Measurements from ENCODE around the gene C10orf71. TPM values are rescaled to one million over a fixed set of nuclear protein-coding genes. Genes with fewer than 3 reads are reported as not detected.

C10orf71 gene
- total RNA-seq, 1 experiment from 2014 or later = not detected

DNA sequence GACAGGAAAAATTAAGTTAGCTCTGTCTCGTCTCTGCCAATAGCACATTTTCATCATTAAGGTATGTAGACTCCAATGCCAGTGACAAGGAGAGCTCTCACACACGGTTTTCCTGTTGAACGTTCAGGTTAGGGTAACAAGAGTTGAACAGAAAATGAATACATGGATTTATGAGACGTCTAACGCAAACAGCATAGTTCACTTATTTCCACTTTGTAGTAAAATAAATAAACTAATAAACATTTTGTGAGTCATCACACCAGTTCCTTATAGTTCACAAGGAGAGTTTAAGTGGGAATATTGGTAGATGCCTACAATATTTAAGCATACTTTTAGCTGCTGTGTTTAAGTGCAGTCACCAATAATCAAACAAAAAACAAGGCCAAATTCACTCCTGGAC, 75.8 kb downstream of the C10orf71 start:
- intact Hi-C loops (cut with micrococcal nuclease; ENCODE audit: unreplicated experiment) = no loop called here
- no peaks in the 10 kb centered on the region for H3K9me3 ChIP-seq
- no peak overlapping the region for H3K27ac Mint-ChIP-seq (ENCODE audit: unreplicated experiment)
- peaks cover 1% of the 10 kb centered on the region; the same call in 1 of the 2 replicates for H3K27me3 ChIP-seq (replicated peaks; ENCODE audit: control insufficient read depth, insufficient read depth, low read length)
- H3K27me3 Mint-ChIP-seq (ENCODE audit: insufficient read depth, unreplicated experiment) = peaks cover 33% of the 10 kb centered on the region
- H3K4me3 Mint-ChIP-seq (ENCODE audit: unreplicated experiment) = no peak overlapping the region
- DNase-seq = no peak
- H3K4me1 Mint-ChIP-seq (ENCODE audit: low read depth, unreplicated experiment) = no peaks in the 10 kb centered on the region
- H3K36me3 Mint-ChIP-seq (ENCODE audit: insufficient read depth, unreplicated experiment) = no peaks in the 10 kb centered on the region
- TF ChIP-seq, protein P1, sequence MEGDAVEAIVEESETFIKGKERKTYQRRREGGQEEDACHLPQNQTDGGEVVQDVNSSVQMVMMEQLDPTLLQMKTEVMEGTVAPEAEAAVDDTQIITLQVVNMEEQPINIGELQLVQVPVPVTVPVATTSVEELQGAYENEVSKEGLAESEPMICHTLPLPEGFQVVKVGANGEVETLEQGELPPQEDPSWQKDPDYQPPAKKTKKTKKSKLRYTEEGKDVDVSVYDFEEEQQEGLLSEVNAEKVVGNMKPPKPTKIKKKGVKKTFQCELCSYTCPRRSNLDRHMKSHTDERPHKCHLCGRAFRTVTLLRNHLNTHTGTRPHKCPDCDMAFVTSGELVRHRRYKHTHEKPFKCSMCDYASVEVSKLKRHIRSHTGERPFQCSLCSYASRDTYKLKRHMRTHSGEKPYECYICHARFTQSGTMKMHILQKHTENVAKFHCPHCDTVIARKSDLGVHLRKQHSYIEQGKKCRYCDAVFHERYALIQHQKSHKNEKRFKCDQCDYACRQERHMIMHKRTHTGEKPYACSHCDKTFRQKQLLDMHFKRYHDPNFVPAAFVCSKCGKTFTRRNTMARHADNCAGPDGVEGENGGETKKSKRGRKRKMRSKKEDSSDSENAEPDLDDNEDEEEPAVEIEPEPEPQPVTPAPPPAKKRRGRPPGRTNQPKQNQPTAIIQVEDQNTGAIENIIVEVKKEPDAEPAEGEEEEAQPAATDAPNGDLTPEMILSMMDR (IDR thresholded peaks at IDR 0.05; ENCODE audit: insufficient read depth in 1 of 2, low read depth in 1 of 2, low read length in 1 of 2, severe bottlenecking in 1 of 2, unreplicated experiment in 1 of 2) = no peak
- BruUV-seq (replicated peaks) = no TSS peak
- no peaks in the 10 kb centered on the region for H3K36me3 ChIP-seq (ENCODE audit: control insufficient read depth, insufficient read depth, low read length)
- CTCF ChIA-PET = no interaction called here
- H3K9me3 Mint-ChIP-seq (ENCODE audit: unreplicated experiment) = no peaks in the 10 kb centered on the region
- POLR2A ChIA-PET = no interaction called here
- H3K4me1 ChIP-seq = no peaks in the 10 kb centered on the region
- no peak overlapping the region for H3K4me3 ChIP-seq (ENCODE audit: low read depth, low read length)

DNA sequence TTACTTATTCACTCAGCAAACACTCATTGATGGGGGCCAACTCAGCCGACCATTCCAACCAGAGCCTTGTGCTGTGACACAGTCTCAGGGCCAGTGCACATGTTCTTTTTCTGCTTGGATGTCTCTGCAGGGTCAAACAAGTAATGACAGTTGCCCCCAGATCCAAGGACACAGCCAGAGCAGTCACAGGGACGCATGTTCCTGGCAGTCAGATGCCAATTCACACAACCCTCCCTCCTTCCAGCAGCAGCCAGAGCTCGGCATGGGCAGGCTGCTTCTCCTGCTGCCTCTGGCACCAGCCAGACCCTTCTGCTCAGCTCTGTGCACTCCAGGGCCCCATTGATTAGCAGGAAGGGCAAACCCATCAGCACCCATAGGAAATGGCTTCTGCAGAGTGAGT, 76.6 kb downstream of the C10orf71 start:
- intact Hi-C loops (cut with micrococcal nuclease; ENCODE audit: unreplicated experiment) = no loop called here
- Histone ChIP-seq H3K9me3 (no peaks in the 10 kb centered on the region), H3K4me3 (ENCODE audit: low read depth, low read length) (no peak overlapping the region), H3K4me1 (no peaks in the 10 kb centered on the region), H3K36me3 (ENCODE audit: control insufficient read depth, insufficient read depth, low read length) (no peaks in the 10 kb centered on the region), H3K27me3 (replicated peaks; ENCODE audit: control insufficient read depth, insufficient read depth, low read length) (peaks cover 1% of the 10 kb centered on the region; the same call in 1 of the 2 replicates)
- H3K9me3 Mint-ChIP-seq (ENCODE audit: unreplicated experiment) = no peaks in the 10 kb centered on the region
- ChIA-PET POLR2A (no interaction called here), CTCF (no interaction called here)
- DNase-seq = no peak
- no TSS peak for BruUV-seq (replicated peaks)
- peaks cover 31% of the 10 kb centered on the region for H3K27me3 Mint-ChIP-seq (ENCODE audit: insufficient read depth, unreplicated experiment)
- no peak overlapping the region for H3K4me3 Mint-ChIP-seq (ENCODE audit: unreplicated experiment)
- TF ChIP-seq, protein P1 (IDR thresholded peaks at IDR 0.05; ENCODE audit: insufficient read depth in 1 of 2, low read depth in 1 of 2, low read length in 1 of 2, severe bottlenecking in 1 of 2, unreplicated experiment in 1 of 2) = no peak
- no peaks in the 10 kb centered on the region for H3K36me3 Mint-ChIP-seq (ENCODE audit: insufficient read depth, unreplicated experiment)
- no peak overlapping the region for H3K27ac Mint-ChIP-seq (ENCODE audit: unreplicated experiment)
- no peaks in the 10 kb centered on the region for H3K4me1 Mint-ChIP-seq (ENCODE audit: low read depth, unreplicated experiment)

Other genes with a start within 250 kb of the C10orf71 start
- gene VSTM4, start 183.6 kb upstream of the C10orf71 start, total RNA-seq (2022) = not detected in 2 replicates
- not detected in 2 replicates for gene FAM170B, start 165.1 kb upstream of the C10orf71 start, total RNA-seq (2022)
- not detected in 2 replicates for gene TMEM273, start 110.8 kb upstream of the C10orf71 start, total RNA-seq (2022)
- not detected in 2 replicates for gene DRGX, start 96.9 kb downstream of the C10orf71 start, total RNA-seq (2022)
- 30.2 and 32.0 TPM in 2 replicates for gene ERCC6, start 240.0 kb downstream of the C10orf71 start, total RNA-seq (2022)

Data from Caco-2 (cell line).